RPMI7951 (cell line): ENCODE results near the gene LEPR. TPM values are rescaled to one million over a fixed set of nuclear protein-coding genes. Genes with fewer than 3 reads are reported as not detected.
A peak's percentile ranks its signal among the peaks of the same experiment; 100 is the strongest.

Source experiments
- DNase-seq: peaks from one replicate; pipeline ENCODE4 v3.0.0-alpha.2; 2012; ENCODE audit warnings: low read depth
- total RNA-seq: library from RNA; depleted of rRNA; stranded (reverse); fragments of >200 nt; shearing (Covaris generic); gene quantifications from 2 replicates; pipeline ENCODE4 v1.2.3, GENCODE V29; 2014

The LEPR gene
- total RNA-seq, 1 experiment from 2014 or later = 10.9 TPM

GRCh38 chr1:65409816-65410326 is 10.6 kb upstream of the LEPR start:
- DNase-seq = no peak

DNA sequence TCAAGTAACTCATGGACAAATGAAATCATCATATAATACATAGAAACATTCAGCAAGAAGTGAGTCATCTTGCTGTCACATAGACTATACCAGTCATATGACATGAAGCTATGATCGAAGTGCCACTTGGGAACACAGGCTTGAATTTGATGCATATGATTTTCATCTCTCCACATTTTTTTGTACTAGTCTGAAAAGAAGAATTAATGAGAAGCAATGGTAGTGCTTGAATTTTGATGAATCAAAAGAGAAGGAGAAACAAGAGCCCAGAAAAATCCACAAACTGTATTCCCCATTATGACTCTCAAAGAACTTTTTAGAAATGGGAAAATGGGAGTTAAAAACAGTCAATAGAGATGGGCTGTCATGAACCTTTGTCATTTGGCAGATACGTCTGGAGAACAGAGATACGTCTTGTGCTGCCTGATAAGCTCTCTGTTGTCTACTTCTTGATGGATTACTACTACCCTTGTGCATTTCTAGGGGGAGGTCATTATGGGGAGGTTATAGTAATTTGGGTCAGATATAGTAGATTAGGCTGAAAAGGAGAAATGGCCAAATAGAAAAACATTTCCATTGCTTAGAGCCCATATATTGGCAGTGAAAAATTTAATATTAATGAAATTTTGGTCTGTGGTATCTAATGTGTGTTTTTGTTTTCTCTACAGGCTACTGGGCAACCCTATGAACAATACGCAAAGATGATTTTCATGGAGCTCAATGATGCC is 8.0 kb upstream of the LEPR start:
- no peak for DNase-seq

DNA sequence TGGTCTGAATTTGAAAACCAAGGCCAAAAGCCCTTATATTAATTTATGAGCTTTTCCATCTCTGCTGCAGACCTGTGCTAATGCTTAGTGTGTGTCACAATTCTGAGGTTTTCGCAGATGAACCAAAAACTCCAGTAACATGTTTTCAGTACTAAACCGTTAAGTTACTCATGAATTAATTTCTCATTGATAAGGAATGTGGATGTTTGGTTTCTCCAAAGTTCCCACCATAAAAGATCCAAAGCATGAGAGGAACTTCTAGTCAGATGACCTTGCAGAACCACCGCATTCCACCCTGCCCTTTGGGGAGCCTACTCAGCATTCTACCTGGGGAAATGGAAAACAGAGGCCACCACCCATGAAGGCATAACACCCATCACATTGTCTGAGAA is 7.5 kb upstream of the LEPR start:
- DNase-seq = no peak

DNA sequence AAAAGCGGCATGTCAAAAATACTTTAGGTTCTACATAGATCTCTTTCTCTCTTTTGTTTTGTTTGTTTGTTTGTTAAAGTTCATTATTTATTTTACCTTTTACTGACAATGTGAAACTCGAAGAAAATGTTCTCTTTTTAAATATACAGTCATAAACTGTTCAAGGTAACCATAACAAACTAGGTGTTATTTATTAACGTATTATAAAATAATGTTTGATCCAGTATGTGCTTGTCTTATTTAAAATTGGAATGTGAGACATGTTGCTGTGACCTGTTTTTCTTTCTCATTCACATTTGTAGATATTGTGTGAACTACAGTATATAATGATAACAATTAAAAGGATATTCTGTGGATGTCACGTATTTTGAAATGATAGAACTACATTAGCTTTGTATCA is 5.9 kb upstream of the LEPR start:
- no peak for DNase-seq

DNA sequence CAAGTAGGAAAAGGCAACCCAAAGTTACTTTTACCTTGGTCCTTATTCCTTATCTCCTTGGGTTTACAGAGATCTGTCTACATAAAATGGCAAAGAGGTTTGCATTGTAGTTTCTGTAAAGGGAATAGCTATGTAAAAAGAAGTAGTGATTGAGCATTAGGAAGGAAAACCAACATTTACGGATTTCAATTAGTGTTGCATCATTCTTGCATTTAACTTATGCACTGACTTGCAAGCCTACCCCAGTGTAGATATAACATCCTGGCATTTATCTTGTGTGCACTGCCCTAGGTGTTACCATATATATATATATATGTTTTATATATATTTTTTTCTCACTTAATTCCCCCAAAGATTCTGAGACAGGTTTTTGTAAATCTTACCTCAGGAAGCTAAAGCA is 3.7 kb upstream of the LEPR start:
- DNase-seq = no peak

DNA sequence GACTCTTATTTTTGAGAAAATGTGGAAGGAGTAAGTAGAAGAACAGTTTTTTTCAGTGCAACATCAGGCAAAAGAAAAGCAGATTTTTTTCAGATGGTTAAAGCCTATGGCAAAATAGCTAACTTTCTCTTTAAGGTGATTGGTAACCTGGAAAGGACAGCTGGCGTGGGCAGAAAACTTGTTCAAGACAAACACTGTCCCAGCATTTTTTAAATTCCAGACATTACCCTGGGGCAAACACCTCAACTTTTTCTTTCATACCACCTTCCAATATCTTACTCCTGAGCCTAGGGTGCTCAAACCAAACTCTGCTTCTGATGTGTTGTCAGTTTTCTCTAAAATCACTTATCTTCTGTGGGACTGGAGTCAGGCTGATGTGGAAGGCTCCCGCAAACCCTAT is 2.7 kb upstream of the LEPR start:
- peak; percentile 23 for DNase-seq

DNA sequence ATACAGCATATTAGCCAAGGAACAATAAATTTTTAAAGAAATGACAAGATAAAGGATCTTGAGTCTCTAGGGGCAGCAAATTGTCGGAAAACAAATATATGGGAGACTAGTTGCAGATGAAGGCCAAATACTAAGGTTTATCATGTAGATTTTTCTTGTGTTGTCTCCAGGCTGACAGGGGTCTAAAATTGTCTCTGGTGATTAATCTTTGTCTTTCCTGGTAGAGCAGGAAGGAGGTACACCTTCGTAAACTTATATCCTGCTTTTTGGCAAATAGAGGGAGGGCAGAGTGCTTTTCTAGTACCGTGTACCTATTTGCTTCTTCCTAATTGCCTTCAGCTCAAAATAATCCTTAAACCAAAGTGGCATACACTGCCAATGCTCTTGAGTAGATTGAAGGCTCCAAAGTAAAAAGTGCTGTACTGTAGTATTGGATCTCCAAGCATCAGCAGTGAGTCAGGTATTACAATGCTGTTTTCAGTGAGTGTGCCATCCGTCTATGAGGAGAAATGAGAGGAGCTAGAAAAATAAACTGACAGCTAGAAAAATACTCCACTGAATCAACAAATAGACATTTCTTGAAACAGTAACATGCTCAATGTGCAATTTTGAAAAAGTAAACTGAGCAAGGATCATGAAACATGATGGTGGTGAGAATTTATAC is 1.8 kb upstream of the LEPR start:
- DNase-seq = no peak

GRCh38 chr1:65419681-65420589 is 533 bp upstream of the LEPR start:
- DNase-seq = peak; percentile 95

GRCh38 chr1:65421351-65422025 is 1.0 kb downstream of the LEPR start:
- DNase-seq = no peak

- peak; percentile 67 for DNase-seq
These were observed 2.1 kb downstream of the LEPR start for GRCh38 chr1:65422241-65423203.

GRCh38 chr1:65423884-65424572 is 3.6 kb downstream of the LEPR start:
- peak; percentile 80 for DNase-seq

DNA sequence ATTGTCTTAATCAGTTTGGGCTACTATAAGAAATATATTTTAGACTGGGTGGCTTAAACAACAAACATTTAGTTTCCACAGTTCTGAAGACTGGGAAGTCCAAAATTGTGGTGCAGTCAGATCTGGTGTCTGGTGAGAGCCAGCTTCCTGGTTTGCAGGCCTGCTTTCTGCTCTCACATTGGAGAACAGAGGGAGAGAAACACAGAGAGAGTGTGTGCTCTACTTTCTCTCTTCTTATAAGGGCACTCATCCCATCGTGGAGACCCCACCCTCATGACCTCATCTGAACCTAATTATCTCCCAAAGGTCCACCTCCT is 4.1 kb downstream of the LEPR start:
- no peak for DNase-seq

DNA sequence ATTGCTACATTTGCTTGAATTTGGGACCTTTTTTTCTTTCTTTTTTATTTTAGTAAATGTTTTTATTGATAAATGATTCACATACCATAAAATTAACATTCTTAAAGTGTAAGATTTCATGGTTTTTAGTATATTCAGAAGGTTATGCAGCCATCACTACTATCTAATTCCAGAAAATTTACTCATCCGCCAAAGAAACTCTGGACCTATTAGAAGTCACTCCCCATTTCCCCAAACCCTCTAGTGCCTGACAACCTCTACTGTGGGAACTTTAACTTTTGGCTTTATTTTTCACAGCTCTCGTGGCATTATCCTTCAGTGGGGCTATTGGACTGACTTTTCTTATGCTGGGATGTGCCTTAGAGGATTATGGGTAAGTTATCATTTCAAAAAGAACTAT is 4.5 kb downstream of the LEPR start:
- DNase-seq = no peak

- peak; percentile 84 for DNase-seq
These were observed 5.2 kb downstream of the LEPR start for GRCh38 chr1:65425697-65426096.

GRCh38 chr1:65429078-65429477 is 8.6 kb downstream of the LEPR start:
- DNase-seq = no peak

- DNase-seq = peak; percentile 84
These were observed 9.3 kb downstream of the LEPR start for GRCh38 chr1:65429806-65430205.

GRCh38 chr1:65431111-65431705 is 10.7 kb downstream of the LEPR start:
- DNase-seq = peak; percentile 49

DNA sequence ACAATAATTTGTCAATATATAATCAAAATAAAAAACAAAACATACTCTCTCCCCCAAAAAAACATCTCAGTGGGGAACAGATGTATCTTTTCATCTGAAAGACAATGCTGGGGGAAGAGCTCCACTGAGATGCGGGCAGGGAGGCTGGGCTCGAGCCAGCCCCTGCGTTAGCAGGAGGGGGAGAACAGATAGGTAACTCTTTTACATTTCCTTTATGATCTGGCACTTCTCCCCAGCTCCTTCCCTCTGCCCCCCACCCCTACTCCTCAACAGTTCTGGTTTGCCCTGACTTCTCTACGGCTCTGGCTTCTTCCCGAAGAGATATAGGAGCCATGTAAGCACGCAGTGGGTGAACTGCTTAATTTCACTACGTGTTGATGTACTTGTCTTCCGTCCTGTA is 12.4 kb downstream of the LEPR start:
- DNase-seq = no peak

GRCh38 chr1:65434255-65434654 is 13.8 kb downstream of the LEPR start:
- DNase-seq = no peak

- DNase-seq = no peak
These were observed 14.3 kb downstream of the LEPR start for GRCh38 chr1:65434760-65435159.
